HG03460 (cell line): ENCODE results near the gene NADSYN1.

Experiments
- ATAC-seq: cut with Tn5 transposase; IDR thresholded peaks from one replicate; pipeline ENCODE4 v1.9.1; 2021; ENCODE audit not compliant: unreplicated experiment

Gene NADSYN1

DNA sequence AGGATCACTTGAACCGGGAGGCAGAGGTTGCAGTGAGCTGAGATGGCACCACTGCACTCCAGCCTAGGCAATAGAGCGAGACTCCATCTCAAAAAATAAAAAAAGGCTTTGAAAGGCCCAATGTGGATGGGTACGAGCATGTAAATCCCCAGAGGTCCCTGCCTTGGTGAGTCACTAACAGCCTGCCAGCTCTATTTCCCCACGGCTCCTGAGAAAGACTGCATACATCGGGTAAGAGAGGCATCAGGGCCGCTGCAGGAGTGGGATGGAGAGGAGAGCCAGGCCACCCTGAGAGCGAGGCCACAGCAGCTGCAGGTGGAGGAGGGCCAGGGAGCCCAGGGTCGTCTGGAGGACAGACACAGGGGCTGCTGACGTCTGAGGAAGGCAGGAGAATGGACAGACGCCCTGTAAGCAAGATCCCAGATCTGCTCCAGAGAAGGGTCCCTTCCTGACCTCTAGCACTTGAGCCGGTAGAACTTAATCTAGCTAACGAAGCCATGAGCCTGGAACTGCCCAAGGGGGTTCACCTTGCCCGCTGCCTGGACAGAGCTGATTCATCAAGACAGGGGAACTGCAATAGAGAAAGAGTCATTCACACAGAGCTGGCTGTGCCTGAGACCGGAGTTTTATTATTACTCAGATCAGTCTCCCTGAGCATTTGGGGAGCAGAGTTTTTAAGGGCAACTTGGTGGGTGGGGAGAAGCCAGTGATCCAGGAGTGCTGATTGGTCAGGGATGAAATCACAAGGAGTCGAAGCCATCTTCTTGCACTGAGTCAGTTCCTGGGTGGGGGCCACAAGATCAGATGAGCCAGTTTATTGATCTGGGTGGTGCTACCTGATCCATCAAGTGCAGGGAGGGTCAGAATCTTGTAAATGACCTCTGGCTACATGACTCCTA is 90.1 kb downstream of the NADSYN1 start:
- no peak for ATAC-seq

DNA sequence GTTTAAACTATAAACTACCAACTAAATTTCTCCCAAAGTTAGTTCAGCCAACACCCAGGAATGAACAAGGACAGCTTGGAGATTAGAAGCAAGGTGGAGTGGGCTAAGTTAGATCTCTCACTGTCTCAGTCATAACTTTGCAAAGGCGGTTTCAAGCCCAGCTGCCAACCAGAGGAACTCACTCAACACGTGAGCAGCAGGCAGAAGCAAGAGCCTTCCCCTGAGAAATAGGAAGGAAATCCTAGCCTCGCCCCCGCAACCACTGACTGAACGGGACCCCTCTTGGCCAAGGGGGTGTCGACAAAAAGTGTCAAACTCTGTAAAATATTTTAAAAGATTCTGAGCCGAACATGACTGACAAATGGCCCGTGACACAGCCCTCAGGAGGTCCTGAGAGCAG is 90.9 kb downstream of the NADSYN1 start:
- no peak for ATAC-seq

DNA sequence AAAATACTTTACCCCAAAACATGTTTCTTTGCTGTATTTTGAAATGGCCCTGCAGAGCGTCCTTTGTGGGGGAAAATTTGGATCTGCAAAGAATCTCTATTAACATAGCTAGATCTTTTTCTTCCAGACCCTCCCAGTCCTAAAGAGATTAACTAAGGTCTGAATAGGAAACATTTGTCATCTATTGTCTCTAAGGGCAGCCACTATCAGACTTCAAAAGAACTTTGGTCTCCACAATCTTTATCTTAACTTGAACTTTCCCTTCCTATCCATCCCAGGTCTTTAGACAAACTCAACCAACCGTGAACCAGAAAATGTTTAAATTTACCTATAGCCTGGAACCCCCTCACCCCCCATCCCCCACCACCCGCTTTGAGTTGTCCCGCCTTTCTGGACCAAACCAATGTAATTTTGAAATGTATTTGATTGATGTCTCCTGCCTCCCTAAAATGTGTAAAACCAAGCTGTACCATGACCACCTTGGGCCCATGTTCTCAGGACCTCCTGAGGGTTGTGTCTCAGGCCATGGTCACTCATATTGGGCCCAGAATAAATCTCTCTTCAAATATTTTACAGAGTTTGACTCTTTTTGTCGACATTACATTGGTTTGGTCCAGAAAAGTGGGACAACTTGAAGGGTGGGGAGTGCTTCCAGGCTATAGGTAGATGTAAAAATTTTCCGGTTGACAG is 91.7 kb downstream of the NADSYN1 start:
- no peak for ATAC-seq

GRCh38 chr11:71545405-71545966 is 92.5 kb downstream of the NADSYN1 start:
- no peak for ATAC-seq

GRCh38 chr11:71548120-71548519 is 95.1 kb downstream of the NADSYN1 start, which contains the start of gene KRTAP5-9:
TSS of gene KRTAP5-9 (plus strand) at chr11:71548420. CDS start at chr11:71548658, 238 bp downstream.
- ATAC-seq = no peak

GRCh38 chr11:71548716-71549151 is 95.7 kb downstream of the NADSYN1 start:
- no peak for ATAC-seq
